ENCODE measurements around the gene EMP1.

EMP1 gene

GRCh38 chr12:13173012-13173932 is 23.3 kb upstream of the EMP1 start:
- peak; percentile 92 for DNase-seq

- DNase-seq, result peak; percentile 65
These were observed 21.0 kb upstream of the EMP1 start for GRCh38 chr12:13175499-13175898.

- no peak for DNase-seq
These were observed 20.3 kb upstream of the EMP1 start for GRCh38 chr12:13176256-13176655.

GRCh38 chr12:13177373-13177772 is 19.2 kb upstream of the EMP1 start:
- DNase-seq, result no peak

- no peak for DNase-seq
These were observed 18.6 kb upstream of the EMP1 start for GRCh38 chr12:13177906-13178305.

- no peak for DNase-seq
These were observed 17.8 kb upstream of the EMP1 start for GRCh38 chr12:13178568-13179210.

GRCh38 chr12:13179211-13180074 is 17.1 kb upstream of the EMP1 start:
- no peak for DNase-seq

- no peak for DNase-seq
These were observed 15.0 kb upstream of the EMP1 start for GRCh38 chr12:13181375-13182070.

GRCh38 chr12:13182881-13183280 is 13.6 kb upstream of the EMP1 start:
- DNase-seq, result no peak

- DNase-seq, result no peak
These were observed 12.9 kb upstream of the EMP1 start for GRCh38 chr12:13183620-13184019.

- DNase-seq, result no peak
These were observed 10.2 kb upstream of the EMP1 start for GRCh38 chr12:13186302-13186701.

GRCh38 chr12:13187399-13187798 is 9.1 kb upstream of the EMP1 start:
- peak; percentile 84 for DNase-seq

- DNase-seq, result no peak
These were observed 7.3 kb upstream of the EMP1 start for GRCh38 chr12:13189264-13189663.

GRCh38 chr12:13190275-13190674 is 6.3 kb upstream of the EMP1 start:
- no peak for DNase-seq

GRCh38 chr12:13192719-13193118 is 3.8 kb upstream of the EMP1 start:
- no peak for DNase-seq

- peak; percentile 51 for DNase-seq
These were observed 2.9 kb upstream of the EMP1 start for GRCh38 chr12:13193505-13194231.

GRCh38 chr12:13194401-13195110 is 2.0 kb upstream of the EMP1 start:
- no peak for DNase-seq

GRCh38 chr12:13195250-13195649 is 1.3 kb upstream of the EMP1 start:
- peak; percentile 49 for DNase-seq

- DNase-seq, result peak; percentile 58
These were observed 769 bp upstream of the EMP1 start for GRCh38 chr12:13195785-13196129.

GRCh38 chr12:13197032-13197431 is 506 bp downstream of the EMP1 start:
- no peak for DNase-seq

GRCh38 chr12:13197526-13198143 is 1.1 kb downstream of the EMP1 start:
- no peak for DNase-seq
